Middle frontal gyrus (tissue), 1 donor: ENCODE data around the gene CCDC12.

ENCODE experiments used
- DNase-seq: peaks from one replicate; pipeline ENCODE4 v3.0.0-alpha.2; 2015; ENCODE audit warnings: low spot score; ENCODE audit errors: extremely low spot score

Gene CCDC12

GRCh38 chr3:46976326-46977190 is at the start of gene CCDC12:
CCDC12 (minus strand) TSS chr3:46976745; CDS start chr3:46976732, 13 bp downstream.
- peak; percentile 98 for DNase-seq

DNA sequence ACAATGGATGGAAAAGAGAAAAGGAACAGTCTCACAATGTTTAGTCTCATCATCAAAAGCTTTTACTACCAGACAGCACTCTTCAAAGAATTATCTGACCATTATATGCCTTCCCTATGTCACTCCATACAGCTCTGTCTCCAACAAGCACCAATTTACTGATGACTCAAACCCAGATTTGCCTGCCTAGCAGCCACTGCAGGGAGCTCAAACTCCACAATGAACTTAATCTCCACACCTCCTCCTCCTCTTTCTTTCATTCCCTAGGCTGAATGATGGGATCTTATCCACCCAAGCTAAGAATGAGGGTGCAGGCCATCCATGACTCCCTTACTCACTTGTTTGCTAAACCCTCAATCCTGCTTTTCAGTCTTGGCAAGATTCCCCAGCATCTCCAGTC is 48.4 kb upstream of the CCDC12 start:
- no peak for DNase-seq

DNA sequence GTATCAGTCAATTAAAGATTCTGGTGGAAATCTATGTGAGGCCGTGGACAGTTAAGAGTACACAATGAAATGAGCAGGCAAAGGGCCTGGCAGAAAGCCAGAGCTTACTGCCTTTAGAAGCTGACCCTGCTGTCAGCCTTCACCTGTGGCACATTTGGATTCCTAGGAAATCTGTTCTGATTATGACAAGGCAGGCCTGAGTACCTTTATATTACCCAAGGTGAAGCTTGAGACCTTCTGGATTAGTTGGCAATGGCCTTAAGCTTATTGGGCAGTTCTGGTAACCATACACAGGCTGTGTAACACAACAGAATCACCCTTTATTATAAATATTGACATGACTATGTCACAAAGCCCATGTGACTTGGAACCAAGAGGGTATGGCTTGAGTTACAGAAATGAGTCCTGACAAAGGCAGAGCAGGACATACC is 46.1 kb upstream of the CCDC12 start:
- no peak for DNase-seq

DNA sequence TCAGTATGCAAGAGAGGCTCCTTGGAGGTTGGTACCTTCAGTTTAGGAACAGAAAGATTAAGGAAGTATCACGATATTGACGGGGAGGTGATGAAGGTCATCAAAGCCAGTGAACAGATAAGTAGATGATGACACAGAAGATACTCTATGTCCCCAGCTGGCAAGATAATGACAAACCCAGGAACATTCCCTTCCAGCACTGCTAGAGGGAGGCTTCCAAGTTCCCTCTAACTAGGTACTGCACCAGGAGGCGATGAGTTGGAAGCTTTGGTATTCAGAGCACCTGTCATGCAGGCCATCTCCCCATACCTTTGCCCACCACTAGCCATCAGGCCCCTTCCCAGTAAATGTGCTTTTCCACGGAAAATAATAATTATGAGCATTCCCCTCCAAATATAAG is 43.8 kb upstream of the CCDC12 start:
- no peak for DNase-seq

GRCh38 chr3:47019201-47019600 is 42.7 kb upstream of the CCDC12 start:
- no peak for DNase-seq

DNA sequence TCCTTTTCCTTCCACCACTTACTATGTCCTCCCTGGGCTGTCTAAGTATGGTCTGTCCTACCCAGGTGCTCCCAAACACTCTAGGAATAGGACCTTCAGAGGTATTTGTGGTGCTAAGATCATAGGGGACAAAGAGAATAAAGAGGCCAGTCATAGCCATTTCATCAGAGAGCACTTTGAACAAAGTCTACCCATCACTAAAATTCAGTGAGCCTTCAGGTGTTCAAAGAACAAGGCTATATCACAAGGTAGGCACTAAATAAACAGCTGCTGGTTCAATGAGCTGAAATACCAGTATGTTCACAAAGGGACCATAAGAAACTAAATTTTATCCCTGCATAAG is 41.7 kb upstream of the CCDC12 start:
- DNase-seq: no peak

DNA sequence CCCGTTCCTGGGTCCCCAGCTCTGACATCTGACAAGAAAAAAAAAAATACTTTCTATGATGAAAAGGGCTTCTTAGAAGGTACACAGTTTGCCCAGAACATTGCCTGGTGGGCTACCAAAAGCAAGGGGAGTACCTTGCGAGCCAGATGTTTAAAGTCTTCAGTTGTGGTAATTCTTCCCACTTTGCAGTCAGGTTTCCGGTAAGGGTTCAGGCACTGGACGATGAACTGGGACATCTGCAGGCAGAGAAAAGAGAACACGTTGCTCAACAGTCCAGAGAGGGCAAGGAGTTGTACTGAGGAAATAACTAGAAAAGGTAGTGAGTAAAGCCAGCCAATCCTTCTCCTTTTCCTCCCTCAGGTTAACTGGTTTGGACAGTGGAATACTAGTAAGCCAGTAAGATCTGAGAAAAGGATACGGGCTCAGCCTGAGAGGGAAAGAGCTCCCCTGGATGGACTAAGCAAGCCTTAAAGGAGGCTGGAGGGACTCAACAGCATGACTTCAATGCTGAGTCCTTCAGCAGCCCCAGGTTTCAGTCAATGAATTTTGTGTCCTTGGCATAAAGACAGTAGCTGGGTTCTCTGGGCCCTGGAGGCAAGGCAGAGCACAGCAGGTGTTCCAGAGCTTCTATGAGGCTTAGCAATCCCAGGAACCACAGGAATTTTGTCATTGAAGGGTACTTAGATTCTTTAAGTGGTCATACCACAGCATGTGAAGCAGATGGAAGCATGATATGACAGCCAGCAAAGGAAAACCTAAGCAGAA is 41.1 kb upstream of the CCDC12 start:
- DNase-seq: no peak

DNA sequence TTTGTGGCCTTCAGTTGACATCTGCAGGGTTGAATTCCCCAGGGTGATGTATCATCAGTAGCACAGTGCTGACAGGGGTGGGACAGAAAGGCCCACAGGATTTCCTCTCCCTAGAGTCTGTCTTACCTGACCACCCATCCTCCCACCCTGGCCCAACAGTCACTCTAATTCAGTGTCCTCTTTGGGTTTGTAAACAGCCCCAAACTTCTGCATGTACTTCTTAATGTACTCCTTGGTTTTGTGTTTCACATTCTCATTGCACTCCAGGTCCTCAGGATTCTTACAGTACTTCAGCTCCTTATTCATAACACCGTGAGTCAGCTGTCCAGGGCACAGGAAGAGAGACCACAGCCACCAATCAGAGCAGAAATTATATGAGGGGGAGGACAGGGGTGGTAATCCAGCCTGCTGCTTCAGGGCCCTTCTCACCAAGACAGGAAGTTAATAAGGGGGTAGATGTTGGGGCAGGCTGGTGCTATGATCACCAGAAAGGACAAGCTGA is 40.4 kb upstream of the CCDC12 start:
- no peak for DNase-seq

GRCh38 chr3:47016086-47016933 is 39.8 kb upstream of the CCDC12 start:
- no peak for DNase-seq

- no peak for DNase-seq
Observed at GRCh38 chr3:47015151-47015550, 38.6 kb upstream of the CCDC12 start.

GRCh38 chr3:47014036-47014435 is 37.5 kb upstream of the CCDC12 start:
- DNase-seq: no peak

DNA sequence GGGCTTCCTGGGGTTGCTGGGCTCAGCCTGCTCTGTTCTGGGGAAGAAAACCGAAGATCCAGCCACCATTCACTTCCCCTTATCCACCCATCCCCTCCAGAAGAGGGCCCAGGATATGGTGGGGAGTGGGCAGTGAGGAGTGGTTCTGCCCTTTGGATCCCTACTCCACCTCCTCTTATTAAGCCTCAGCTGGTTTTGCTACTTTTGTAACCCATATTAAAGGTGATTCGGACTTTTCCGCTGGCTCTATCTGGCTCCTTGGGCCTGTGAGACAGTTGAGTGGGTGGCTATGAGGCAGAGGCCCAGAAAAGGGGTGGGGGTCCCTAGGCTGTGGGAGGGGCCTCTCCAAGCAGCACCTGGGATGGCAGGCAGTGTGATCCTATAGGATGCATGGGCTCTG is 36.7 kb upstream of the CCDC12 start:
- DNase-seq: no peak

GRCh38 chr3:47012342-47013230 is 36.0 kb upstream of the CCDC12 start:
- no peak for DNase-seq

DNA sequence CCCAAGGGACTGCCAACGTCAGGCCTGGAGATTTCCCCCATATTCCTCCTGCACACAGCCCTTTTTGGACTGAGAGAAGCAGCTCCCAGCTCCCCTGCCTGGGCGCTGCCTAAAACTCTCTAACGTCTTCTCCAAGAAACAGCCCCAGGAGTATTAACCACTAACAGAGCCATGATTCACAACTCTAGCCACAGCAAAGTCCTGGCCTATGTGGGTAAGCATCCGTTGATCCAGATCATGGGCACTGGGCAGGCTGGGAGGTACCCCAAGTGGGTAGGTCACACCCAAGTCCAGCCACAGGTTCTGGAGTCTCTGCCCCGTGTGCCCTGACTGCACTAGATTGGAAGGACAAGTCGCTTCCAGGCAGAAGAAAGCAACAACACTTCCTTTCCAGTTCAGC is 34.8 kb upstream of the CCDC12 start:
- no peak for DNase-seq

- no peak for DNase-seq
Observed at GRCh38 chr3:47010910-47011309, 34.4 kb upstream of the CCDC12 start.

DNA sequence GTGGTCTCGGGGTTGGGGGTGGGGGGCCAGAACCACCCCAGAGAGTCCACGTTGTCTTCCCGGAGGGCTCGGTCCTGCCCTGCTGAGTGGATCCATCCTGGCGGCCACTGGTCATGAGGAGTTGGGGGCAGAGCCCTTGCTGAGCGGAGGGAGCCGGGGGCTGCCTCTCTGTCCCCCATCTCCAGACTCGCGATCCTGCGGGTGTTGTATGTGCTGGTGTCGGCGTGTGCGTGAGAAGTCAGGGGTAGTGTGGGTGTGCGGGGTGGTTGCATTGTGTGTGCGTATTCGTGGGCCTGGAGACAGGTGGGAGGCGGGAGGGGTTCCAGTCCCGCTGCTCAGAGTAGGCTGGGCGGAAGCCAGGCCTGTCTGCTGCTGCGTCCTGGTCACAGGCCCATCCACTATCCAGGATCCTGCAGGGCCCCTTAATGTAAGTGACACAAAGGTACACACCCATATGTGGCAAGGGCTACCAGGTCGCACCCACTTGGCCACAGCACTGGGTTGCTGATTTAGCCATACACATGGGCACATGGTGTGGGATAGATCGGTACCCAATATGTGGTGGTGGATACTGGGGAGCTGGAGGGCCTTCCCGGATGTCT is 33.7 kb upstream of the CCDC12 start:
- no peak for DNase-seq

DNA sequence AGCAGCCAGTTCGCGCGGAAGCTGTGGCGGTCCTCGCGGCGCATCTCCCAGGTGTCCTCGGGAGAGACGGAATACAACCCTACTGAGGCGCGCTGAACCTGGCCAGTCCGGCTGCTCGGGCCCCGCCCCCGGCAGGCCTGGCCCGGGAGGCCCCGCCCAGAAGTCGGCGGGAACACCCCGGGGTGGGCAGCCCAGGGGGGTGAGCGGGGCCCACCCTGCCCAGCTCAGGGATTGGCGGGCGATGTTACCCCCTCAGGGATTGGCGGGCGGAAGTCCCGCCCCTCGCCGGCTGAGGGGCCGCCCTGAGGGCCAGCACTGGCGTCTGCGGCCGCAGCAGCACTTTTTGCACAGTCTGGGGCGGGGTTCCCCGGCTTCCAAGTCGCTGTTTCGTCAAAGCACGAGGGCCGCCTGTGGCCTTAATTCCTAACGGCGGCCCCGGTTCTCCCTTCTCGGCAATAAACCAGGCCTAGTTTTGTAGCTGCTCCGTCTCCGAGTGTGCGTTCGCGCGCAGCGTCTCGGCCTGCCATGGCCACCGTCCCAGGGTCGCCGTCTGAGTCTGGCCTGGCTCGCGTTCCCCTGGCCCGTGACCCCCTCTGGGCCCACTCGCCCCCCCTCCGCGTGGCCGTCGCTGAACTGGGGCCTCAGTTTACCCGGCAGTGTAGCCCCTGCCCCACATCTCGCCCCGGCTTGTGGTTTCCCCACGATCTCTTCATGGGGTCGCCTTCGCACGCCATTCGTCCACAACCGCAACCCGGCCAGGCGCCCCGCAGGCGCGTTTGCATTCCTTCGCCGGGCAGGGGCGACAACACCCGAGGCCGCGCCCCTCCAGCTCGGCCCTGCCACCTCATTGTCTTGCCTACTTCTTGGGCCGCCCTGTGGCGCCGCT is 32.9 kb upstream of the CCDC12 start:
- peak; percentile 87 for DNase-seq

DNA sequence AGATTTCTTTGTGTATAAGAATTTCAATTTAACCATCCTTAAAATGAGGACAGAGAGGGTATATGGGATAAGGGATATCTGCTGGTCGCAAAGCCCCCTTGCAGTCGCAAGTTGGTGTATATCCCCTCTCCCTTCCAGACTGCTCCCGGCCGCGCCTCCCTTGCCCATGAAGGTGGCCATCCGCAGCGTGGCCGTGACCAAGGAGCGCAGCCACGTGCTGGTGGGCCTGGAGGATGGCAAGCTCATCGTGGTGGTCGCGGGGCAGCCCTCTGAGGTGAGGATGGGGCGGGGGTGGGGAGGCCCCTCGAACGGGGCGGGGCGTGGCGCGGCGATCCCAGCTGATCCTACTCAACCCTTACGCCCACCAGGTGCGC is 32.3 kb upstream of the CCDC12 start:
- DNase-seq: no peak

DNA sequence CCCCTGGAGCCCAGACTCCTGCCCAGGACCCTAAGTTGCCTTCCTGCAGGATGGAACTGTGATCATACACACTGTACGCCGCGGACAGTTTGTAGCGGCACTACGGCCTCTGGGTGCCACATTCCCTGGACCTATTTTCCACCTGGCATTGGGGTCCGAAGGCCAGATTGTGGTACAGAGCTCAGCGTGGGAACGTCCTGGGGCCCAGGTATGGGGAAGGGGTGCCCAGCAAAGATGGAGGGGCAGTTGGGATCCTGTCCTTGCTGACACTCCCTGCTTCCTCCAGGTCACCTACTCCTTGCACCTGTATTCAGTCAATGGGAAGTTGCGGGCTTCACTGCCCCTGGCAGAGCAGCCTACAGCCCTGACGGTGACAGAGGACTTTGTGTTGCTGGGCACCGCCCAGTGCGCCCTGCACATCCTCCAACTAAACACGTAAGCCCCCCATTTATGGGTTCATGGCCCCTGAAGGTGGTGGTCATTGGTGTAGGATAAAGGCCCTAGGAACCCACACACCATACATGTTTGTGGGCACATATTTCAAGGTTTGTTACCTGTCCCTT is 31.8 kb upstream of the CCDC12 start:
- DNase-seq: no peak
